Upper lobe of left lung (tissue), 4 donors: ENCODE measurements around the gene DGKB.

Source experiments
- POLR2A ChIP-seq, 4 donors: fragments of 450-650 bp; IDR thresholded peaks; one replicate each; pipeline ENCODE4 v1.5.1; 2016 to 2017; ENCODE audit warnings: antibody characterized with exemption in 4 of 4, mild to moderate bottlenecking in 2 of 4
- POLR2AphosphoS5 ChIP-seq, 2 donors: sonication (generic); formaldehyde crosslinking; IDR thresholded peaks; one replicate each; pipeline ENCODE4 v1.5.1; 2017; ENCODE audit warnings: antibody characterized with exemption in 2 of 2
- TF ChIP-seq, protein P1 (sequence below), 6 experiments: fragments of 450-650 bp in 4 of 6; fragments of 200-600 bp in 2 of 6; sonication (generic) in 2 of 6; IDR thresholded peaks; one replicate each; pipeline ENCODE4 v1.5.1; 2016 to 2019; ENCODE audit warnings: antibody characterized with exemption in 6 of 6

GRCh38 chr7:14931511-14932215 lies 29.1 kb upstream of the DGKB start:
- TF ChIP-seq, protein P1, sequence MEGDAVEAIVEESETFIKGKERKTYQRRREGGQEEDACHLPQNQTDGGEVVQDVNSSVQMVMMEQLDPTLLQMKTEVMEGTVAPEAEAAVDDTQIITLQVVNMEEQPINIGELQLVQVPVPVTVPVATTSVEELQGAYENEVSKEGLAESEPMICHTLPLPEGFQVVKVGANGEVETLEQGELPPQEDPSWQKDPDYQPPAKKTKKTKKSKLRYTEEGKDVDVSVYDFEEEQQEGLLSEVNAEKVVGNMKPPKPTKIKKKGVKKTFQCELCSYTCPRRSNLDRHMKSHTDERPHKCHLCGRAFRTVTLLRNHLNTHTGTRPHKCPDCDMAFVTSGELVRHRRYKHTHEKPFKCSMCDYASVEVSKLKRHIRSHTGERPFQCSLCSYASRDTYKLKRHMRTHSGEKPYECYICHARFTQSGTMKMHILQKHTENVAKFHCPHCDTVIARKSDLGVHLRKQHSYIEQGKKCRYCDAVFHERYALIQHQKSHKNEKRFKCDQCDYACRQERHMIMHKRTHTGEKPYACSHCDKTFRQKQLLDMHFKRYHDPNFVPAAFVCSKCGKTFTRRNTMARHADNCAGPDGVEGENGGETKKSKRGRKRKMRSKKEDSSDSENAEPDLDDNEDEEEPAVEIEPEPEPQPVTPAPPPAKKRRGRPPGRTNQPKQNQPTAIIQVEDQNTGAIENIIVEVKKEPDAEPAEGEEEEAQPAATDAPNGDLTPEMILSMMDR (IDR thresholded peaks at IDR 0.05): no peak
- TF ChIP-seq POLR2A (IDR thresholded peaks at IDR 0.05) (no peak), POLR2AphosphoS5 (IDR thresholded peaks at IDR 0.05) (no peak)
